Endothelial cell of hepatic sinusoid (primary cell): ENCODE data around the gene ASPRV1.

Source experiments
- in situ Hi-C: cut with HindIII; loops from 2 replicates; pipeline ENCODE4 v1.10.0; 2017; ENCODE audit warnings: low sequenced_read_pairs

Gene ASPRV1

GRCh38 chr2:69945441-69945840 is 16.0 kb downstream of the ASPRV1 start:
- in situ Hi-C loops, result loop anchor here (5.0 kb wide), 1 partner anchor 197 kb away; no protein-coding TSS in a partner anchor

DNA sequence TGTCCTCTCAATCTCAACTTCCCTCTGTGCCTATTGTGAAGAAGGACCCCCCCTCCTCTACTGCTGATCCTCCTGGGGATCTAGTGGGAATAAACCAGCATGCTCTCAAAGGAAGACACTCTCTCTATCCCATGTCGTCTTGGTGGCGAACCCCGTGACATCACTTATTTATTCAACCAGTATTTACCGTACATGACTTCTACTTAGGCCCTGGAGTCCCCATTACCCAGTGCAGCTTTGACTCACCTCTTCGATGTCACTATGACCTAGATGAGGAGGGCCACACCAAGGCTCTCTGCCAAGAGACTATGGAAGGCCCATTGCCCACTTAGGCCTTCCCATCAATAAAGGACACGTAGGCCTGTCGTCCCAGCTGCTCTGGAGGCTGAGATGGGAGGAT is 16.7 kb downstream of the ASPRV1 start:
- in situ Hi-C loops, result loop anchor here (5.0 kb wide), 1 partner anchor 198 kb away; no protein-coding TSS in a partner anchor

- in situ Hi-C loops, result no loop called here
These were observed 17.4 kb downstream of the ASPRV1 start for GRCh38 chr2:69943843-69944525.

DNA sequence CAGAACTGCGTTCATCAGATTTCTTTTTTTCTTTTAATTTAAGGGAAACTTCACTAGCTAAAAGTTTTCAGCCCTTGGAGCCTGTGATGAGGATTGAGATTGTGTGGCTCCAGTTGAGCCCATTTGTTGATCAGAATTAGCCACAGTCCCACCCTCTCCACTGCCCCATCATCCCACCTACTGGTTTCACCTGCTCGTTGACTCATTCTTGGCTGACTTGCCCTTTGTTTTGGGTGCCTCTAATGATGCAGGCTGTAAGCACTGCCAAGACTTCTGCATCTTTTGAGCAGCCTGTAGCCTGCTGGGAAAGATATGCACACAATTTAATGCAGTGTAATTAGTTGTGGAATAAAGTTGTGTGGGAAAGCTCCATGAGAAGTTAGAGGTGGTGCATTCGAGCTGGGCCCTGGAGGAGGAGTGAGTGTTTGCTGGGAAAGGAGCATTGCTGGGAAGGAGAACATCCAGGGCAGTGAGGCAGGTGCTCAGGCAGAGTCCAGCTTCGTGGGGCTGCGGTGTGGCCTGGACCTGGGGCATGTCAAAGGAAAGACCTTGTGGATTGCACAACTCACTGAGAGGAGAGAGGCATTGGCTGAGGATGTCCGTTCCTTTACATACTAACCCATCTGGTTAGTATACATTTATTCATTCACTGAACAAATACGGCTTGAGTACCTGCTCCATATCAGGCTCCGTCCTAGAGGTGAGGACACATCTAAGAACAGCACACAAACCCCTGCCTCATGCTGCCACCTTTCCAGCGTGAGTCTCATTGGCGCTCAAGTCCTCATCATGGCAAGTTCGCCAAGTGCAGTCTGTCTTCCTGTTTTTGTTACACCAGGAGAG is 18.2 kb downstream of the ASPRV1 start:
- in situ Hi-C loops, result no loop called here

- in situ Hi-C loops, result no loop called here
These were observed 20.7 kb downstream of the ASPRV1 start for GRCh38 chr2:69940691-69941090.

- in situ Hi-C loops, result loop anchor here (5.0 kb wide), 2 partner anchors 68 to 118 kb away; no protein-coding TSS in a partner anchor
These were observed 21.7 kb downstream of the ASPRV1 start for GRCh38 chr2:69939722-69940121.

DNA sequence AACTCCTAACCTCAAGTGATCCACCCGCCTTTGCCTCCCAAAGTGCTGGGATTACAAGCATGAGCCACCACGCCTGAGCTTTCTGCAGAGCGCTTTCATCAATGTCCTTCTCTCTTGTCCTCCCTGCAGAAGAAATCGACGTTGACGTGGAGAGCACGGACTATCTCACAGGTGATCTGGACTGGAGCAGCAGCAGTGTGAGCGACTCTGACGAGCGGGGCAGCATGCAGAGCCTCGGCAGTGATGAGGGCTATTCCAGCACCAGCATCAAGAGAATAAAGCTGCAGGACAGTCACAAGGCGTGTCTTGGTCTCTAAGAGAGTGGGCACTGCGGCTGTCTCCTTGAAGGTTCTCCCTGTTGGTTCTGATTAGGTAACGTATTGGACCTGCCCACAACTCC is 23.5 kb downstream of the ASPRV1 start:
- in situ Hi-C loops, result loop anchor here (5.0 kb wide), 2 partner anchors 69 to 119 kb away; no protein-coding TSS in a partner anchor

DNA sequence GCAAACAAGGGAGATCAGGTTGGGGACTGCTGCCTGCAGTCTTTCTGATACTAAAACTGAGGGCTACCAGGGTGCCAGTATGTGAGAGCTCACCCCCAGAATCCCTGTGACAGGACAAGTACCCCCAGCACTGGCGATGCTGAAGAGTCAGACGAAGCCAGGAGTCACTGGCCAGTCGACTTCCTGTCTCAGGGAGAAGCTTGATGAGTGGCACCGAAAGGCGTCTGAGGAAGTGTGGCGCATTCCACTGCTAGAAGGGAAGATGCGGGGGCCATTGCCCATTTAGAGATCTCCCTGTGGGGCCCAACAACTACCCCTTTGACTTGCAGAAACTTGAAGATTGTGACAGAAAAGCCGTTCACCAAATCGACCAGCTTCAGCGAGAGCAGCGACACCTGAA is 24.5 kb downstream of the ASPRV1 start:
- in situ Hi-C loops, result loop anchor here (5.0 kb wide), 2 partner anchors 70 to 120 kb away; no protein-coding TSS in a partner anchor

GRCh38 chr2:69935011-69935410 is 26.4 kb downstream of the ASPRV1 start:
- in situ Hi-C loops, result loop anchor here (5.0 kb wide), 2 partner anchors 72 to 122 kb away; no protein-coding TSS in a partner anchor

GRCh38 chr2:69934614-69934908 is 26.9 kb downstream of the ASPRV1 start:
- in situ Hi-C loops, result no loop called here

GRCh38 chr2:69933839-69934613 is 27.4 kb downstream of the ASPRV1 start:
- in situ Hi-C loops, result no loop called here

DNA sequence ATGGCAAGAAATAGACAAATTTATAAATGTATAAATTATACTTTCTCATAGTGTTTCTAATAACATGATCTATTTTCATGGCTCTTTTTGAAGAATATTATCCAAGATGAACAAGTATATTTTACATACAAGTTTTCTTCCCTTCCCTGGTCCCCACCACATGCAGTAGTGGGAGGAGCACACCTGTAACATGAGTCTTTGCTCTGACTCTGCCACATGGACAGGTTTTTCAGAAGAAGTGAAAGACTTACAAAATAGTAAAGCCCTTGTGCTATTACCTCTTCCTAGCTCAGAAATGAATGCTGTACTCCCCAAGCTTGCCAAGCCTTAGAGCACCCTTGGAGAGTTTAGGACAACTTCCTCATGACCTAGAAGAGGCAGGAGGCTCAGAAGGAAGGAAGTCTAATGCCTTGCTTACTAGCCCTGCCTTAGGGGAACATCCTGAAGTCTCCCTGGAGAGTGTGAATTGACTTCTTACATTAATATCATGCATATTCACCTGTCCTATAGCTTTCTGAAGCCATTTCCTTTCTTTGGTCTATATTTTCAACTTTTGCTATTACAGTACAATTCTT is 28.1 kb downstream of the ASPRV1 start:
- in situ Hi-C loops, result no loop called here

GRCh38 chr2:69932596-69932922 is 28.9 kb downstream of the ASPRV1 start:
- in situ Hi-C loops, result no loop called here

- in situ Hi-C loops, result no loop called here
These were observed 29.4 kb downstream of the ASPRV1 start for GRCh38 chr2:69931832-69932595.

- in situ Hi-C loops, result no loop called here
These were observed 34.4 kb downstream of the ASPRV1 start for GRCh38 chr2:69926849-69927515.

- in situ Hi-C loops, result no loop called here
These were observed 38.3 kb downstream of the ASPRV1 start for GRCh38 chr2:69923116-69923515.

GRCh38 chr2:69918401-69918800 is 43.0 kb downstream of the ASPRV1 start:
- in situ Hi-C loops, result loop anchor here (5.0 kb wide), 1 partner anchor 59 kb away; no protein-coding TSS in a partner anchor

- in situ Hi-C loops, result loop anchor here (5.0 kb wide), 1 partner anchor 59 kb away; no protein-coding TSS in a partner anchor
These were observed 43.6 kb downstream of the ASPRV1 start for GRCh38 chr2:69917852-69918251.

DNA sequence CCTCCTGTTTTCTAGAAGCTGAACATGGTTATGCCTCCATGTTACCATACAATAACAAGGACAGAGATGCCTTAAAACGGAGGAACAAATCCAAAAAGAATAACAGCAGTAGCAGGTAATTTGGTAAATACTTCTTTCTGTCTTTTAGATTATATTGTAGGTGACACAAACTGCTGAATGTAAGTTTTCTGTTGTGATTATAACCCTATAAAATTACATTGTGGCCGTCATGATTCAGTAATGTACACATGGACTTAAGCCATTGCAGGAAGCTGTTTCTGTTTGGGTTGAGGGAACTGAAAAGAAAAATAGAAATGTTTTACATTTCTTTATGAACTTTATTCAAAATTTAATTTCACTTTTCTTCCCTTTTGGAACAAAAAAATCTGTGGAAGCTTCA is 45.3 kb downstream of the ASPRV1 start:
- in situ Hi-C loops, result loop anchor here (5.0 kb wide), 1 partner anchor 61 kb away; no protein-coding TSS in a partner anchor
